Thymus (tissue), 11 donors: Measurements from ENCODE around the gene UBE2O. TPM values are rescaled to one million over a fixed set of nuclear protein-coding genes. Genes with fewer than 3 reads are reported as not detected.

Experiments
- DNase-seq, 9 donors: peaks; one replicate each; pipeline ENCODE4 v3.0.0-alpha.2; 2013; ENCODE audit warnings: low spot score in 9 of 9, low read depth in 6 of 9, missing footprints in 1 of 9
- H3K27ac ChIP-seq, 2 donors: one replicate each; pipeline ENCODE4 v1.5.1; 2013; ENCODE audit warnings: control low read depth in 1 of 2, low read depth in 1 of 2, low read length in 1 of 2, mild to moderate bottlenecking in 1 of 2, moderate library complexity in 1 of 2
- H3K27me3 ChIP-seq, 2 donors: one replicate each; pipeline ENCODE4 v1.5.1; 2013; ENCODE audit warnings: low read length in 1 of 2; ENCODE audit not compliant: control insufficient read depth in 2 of 2, insufficient read depth in 1 of 2
- H3K36me3 ChIP-seq, 2 donors: one replicate each; pipeline ENCODE4 v1.5.1; 2013; ENCODE audit warnings: low read length in 1 of 2, mild to moderate bottlenecking in 1 of 2, moderate library complexity in 1 of 2; ENCODE audit not compliant: control insufficient read depth in 2 of 2, insufficient read depth in 2 of 2
- H3K4me1 ChIP-seq, 2 donors: one replicate each; pipeline ENCODE4 v1.5.1; 2013; ENCODE audit warnings: low read length in 2 of 2; ENCODE audit not compliant: control insufficient read depth in 2 of 2, insufficient read depth in 2 of 2
- H3K4me3 ChIP-seq, 2 donors: one replicate each; pipeline ENCODE4 v1.5.1; 2013; ENCODE audit warnings: low read length in 2 of 2, control low read depth in 1 of 2, mild to moderate bottlenecking in 1 of 2
- H3K9me3 ChIP-seq, 2 donors: one replicate each; pipeline ENCODE4 v1.5.1; 2013; ENCODE audit warnings: low read length in 1 of 2, mild to moderate bottlenecking in 1 of 2; ENCODE audit not compliant: control insufficient read depth in 2 of 2, insufficient read depth in 1 of 2
- WGBS: extraction: QIAGEN DNeasy Blood & Tissue Kit; methylation state at CpG from one replicate; pipeline ENCODE4 v1.1.7; 2013; 5-methylcytosine and 5-hydroxymethylcytosine counted together
- polyA plus RNA-seq: library from polyadenylated mRNA; stranded (reverse); fragments of 200-250 nt; gene quantifications from one replicate; pipeline ENCODE4 v1.2.3, GENCODE V29; 2013
- total RNA-seq: library from RNA; stranded (reverse); fragments of 120-200 nt; gene quantifications from one replicate; pipeline ENCODE4 v1.2.4, GENCODE V29; 2013
- donor health status: healthy.

UBE2O gene
- total and polyA plus RNA-seq, 2 donors = 8.8 to 11.1 TPM

- H3K36me3 ChIP-seq = peaks cover 0 to 1% of the 10 kb centered on the region in 2 donors
- H3K4me1 ChIP-seq = peaks cover 0 to 6% of the 10 kb centered on the region in 2 donors
- WGBS = 99% methylated on average over 6 of the region's 6 CpGs
- no peaks in the 10 kb centered on the region for H3K9me3 ChIP-seq
- H3K27ac ChIP-seq = no peak overlapping the region
- DNase-seq = no peak
- no peaks in the 10 kb centered on the region for H3K27me3 ChIP-seq
- H3K4me3 ChIP-seq = no peak overlapping the region
Observed at GRCh38 chr17:76439314-76439928, 13.5 kb downstream of the UBE2O start.

DNA sequence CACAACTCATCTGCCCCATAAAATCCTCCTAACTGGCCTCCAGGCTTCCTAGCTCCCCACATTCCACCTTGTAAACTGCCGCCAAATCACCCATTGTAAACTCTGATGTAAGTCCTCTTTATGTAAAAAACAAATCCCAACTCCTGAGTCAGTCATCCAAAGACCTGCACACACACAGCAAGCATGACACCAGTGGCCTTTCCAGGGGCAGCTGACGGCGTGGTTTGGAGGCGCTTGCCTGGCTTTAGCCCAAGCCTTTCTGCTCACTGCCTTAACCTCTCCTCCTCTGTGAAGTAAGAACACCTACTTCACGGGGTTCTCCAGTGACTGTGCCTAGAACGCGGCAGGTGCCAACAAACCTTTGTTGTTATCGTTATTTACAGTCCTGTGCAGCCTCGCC is 14.0 kb downstream of the UBE2O start:
- 98% methylated on average over 9 of the region's 9 CpGs for WGBS
- peaks cover 0 to 6% of the 10 kb centered on the region in 2 donors for H3K4me1 ChIP-seq

GRCh38 chr17:76437467-76438402 is 15.2 kb downstream of the UBE2O start:
- Histone ChIP-seq H3K36me3 (peaks cover 0 to 5% of the 10 kb centered on the region in 2 donors), H3K4me1 (peaks cover 0 to 6% of the 10 kb centered on the region in 2 donors), H3K27me3 (no peaks in the 10 kb centered on the region), H3K4me3 (no peak overlapping the region), H3K27ac (no peak overlapping the region), H3K9me3 (no peaks in the 10 kb centered on the region)
- DNase-seq = no peak
- WGBS = 96% methylated on average over 13 of the region's 13 CpGs

More for the DNA sequence above, 14.0 kb downstream of the UBE2O start:
- Histone ChIP-seq H3K27me3 (no peaks in the 10 kb centered on the region), H3K36me3 (peaks cover 0 to 5% of the 10 kb centered on the region in 2 donors), H3K27ac (no peak overlapping the region), H3K4me3 (no peak overlapping the region), H3K9me3 (no peaks in the 10 kb centered on the region)
- DNase-seq = no peak

GRCh38 chr17:76435751-76436150 is 17.2 kb downstream of the UBE2O start:
- no peak overlapping the region for H3K4me3 ChIP-seq
- H3K36me3 ChIP-seq = peaks cover 0 to 5% of the 10 kb centered on the region in 2 donors
- no peak overlapping the region for H3K27ac ChIP-seq
- H3K27me3 ChIP-seq = no peaks in the 10 kb centered on the region
- 98% methylated on average over 11 of the region's 11 CpGs for WGBS
- H3K4me1 ChIP-seq = no peaks in the 10 kb centered on the region
- H3K9me3 ChIP-seq = no peaks in the 10 kb centered on the region
- no peak for DNase-seq

- H3K4me1 ChIP-seq = no peaks in the 10 kb centered on the region
- WGBS = 97% methylated on average over 7 of the region's 7 CpGs
Observed at GRCh38 chr17:76434870-76435269, 18.1 kb downstream of the UBE2O start.

DNA sequence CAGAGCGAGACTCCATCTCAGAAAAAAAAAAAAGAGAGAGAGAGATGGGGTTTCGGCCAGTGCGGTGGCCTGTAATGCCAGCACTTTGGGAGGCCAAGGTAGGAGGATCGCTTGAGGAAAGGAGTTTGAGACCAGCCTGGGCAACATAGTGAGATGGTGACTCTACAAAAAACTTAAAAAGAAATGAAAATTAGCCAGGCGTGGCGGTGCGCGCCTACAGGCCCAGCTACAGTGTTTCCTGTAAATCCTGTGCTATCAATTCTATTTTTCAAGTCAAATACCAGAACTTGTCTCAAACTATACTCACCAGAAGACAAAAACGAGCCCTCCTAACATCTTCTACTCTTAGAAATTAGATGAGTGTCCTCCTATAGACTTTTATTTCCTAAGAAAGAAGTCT is 19.3 kb downstream of the UBE2O start:
- 99% methylated on average over 9 of the region's 9 CpGs for WGBS

More at GRCh38 chr17:76434870-76435269, 18.1 kb downstream of the UBE2O start:
- Histone ChIP-seq H3K4me3 (no peak overlapping the region), H3K9me3 (no peaks in the 10 kb centered on the region), H3K27me3 (no peaks in the 10 kb centered on the region), H3K36me3 (peaks cover 0 to 5% of the 10 kb centered on the region in 2 donors), H3K27ac (no peak overlapping the region)
- DNase-seq = no peak

GRCh38 chr17:76432712-76433336 is 20.1 kb downstream of the UBE2O start:
- no peak for DNase-seq
- H3K9me3 ChIP-seq = no peaks in the 10 kb centered on the region
- peaks cover 0 to 5% of the 10 kb centered on the region in 2 donors for H3K36me3 ChIP-seq
- 96% methylated on average over 3 of the region's 3 CpGs for WGBS
- H3K27ac ChIP-seq = no peak overlapping the region
- H3K27me3 ChIP-seq = no peaks in the 10 kb centered on the region
- H3K4me1 ChIP-seq = no peaks in the 10 kb centered on the region
- no peak overlapping the region for H3K4me3 ChIP-seq

More for the DNA sequence above, 19.3 kb downstream of the UBE2O start:
- Histone ChIP-seq H3K27ac (no peak overlapping the region), H3K9me3 (no peaks in the 10 kb centered on the region), H3K4me1 (no peaks in the 10 kb centered on the region), H3K27me3 (no peaks in the 10 kb centered on the region), H3K4me3 (no peak overlapping the region), H3K36me3 (peaks cover 0 to 5% of the 10 kb centered on the region in 2 donors)
- DNase-seq = no peak

DNA sequence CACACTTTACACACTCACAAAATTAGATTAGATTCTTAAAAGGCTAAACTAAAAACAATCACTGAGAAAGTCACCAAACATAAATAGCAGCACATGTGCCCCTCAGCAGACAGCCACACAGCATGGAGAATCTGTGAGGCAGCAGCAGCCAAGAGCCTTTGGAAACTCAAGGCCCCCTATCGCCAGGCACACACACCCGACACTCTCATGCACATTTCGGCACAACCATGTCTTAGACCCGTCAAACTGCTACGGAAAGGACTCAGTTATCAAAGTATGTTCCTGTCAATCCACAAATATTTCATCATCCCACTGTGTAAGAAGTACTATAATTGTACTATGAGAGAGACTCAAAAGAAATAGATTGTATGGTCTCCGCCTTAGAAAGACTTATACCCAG is 20.9 kb downstream of the UBE2O start:
- Histone ChIP-seq H3K9me3 (no peaks in the 10 kb centered on the region), H3K4me3 (no peak overlapping the region), H3K27me3 (no peaks in the 10 kb centered on the region), H3K36me3 (peaks cover 0 to 5% of the 10 kb centered on the region in 2 donors), H3K4me1 (no peaks in the 10 kb centered on the region), H3K27ac (no peak overlapping the region)
- DNase-seq = no peak
- 97% methylated on average over 6 of the region's 6 CpGs for WGBS

DNA sequence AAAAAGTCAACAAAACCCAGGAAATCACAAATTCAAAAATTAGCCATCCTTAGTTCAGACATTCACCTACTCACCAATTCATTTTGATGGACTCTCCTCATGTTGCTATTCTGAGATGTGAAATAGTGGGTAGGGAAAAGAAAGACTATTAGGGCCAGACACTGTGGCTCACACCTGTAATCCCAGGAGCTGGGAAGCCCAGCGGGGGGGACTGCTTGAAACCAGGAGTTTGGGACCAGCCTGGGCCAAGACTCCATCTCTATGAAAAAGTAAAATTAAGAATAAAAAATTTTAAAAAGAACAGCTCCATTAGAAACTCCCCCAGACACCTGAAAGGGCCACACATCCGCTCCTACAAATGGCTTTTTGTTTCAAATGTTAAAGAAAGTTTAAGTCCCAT is 21.4 kb downstream of the UBE2O start:
- Histone ChIP-seq H3K27me3 (no peaks in the 10 kb centered on the region), H3K4me1 (no peaks in the 10 kb centered on the region), H3K36me3 (peaks cover 0 to 5% of the 10 kb centered on the region in 2 donors), H3K4me3 (no peak overlapping the region), H3K9me3 (no peaks in the 10 kb centered on the region), H3K27ac (no peak overlapping the region)
- WGBS = over 99% methylated on average over 2 of the region's 2 CpGs
- no peak for DNase-seq
